ENCODE measurements around the gene SLITRK6. TPM values are rescaled to one million over a fixed set of nuclear protein-coding genes. Genes with fewer than 3 reads are reported as not detected.
"Not testable (repeated sequence)": the region's sequence is repeated elsewhere in the genome, so short reads cannot be mapped to it uniquely, and the experiment has no call there.

Gene SLITRK6
- polyA plus RNA-seq, 1 experiment, result 24.2 TPM

GRCh38 chr13:85772367-85772766, 26.9 kb downstream of the SLITRK6 start:
- CTCF ChIA-PET, result interaction anchor here (0.5 kb wide), 1 partner anchor 90 kb away, joined by 3 read pairs; no protein-coding TSS in a partner anchor

GRCh38 chr13:85771856-85772255, 27.4 kb downstream of the SLITRK6 start:
- H3K4me3 ChIP-seq (ENCODE audit: low read depth, low read length), result no peak overlapping the region
- no peak overlapping the region for H3K27ac ChIP-seq (ENCODE audit: low read depth, low read length)
- POLR2A ChIA-PET, result no interaction called here

More at GRCh38 chr13:85772367-85772766, 26.9 kb downstream of the SLITRK6 start:
- no peaks in the 10 kb centered on the region for H3K9me3 ChIP-seq (ENCODE audit: control insufficient read depth, insufficient read depth, low read length)
- DNase-seq (ENCODE audit: low read depth, low spot score), result no peak
- POLR2A ChIA-PET, result no interaction called here
- H3K27ac ChIP-seq (ENCODE audit: low read depth, low read length), result no peak overlapping the region
- no peak for TF ChIP-seq CTCF (IDR thresholded peaks at IDR 0.05; ENCODE audit: low read depth, low read length)
- H3K4me3 ChIP-seq (ENCODE audit: low read depth, low read length), result no peak overlapping the region
- H3K27me3 ChIP-seq (ENCODE audit: control insufficient read depth, insufficient read depth, low read length), result no peaks in the 10 kb centered on the region

GRCh38 chr13:85768946-85769345, 30.3 kb downstream of the SLITRK6 start:
- ChIA-PET POLR2A (no interaction called here), CTCF (no interaction called here)
- H3K27ac ChIP-seq (ENCODE audit: low read depth, low read length), result no peak overlapping the region
- no peak overlapping the region for H3K4me3 ChIP-seq (ENCODE audit: low read depth, low read length)
- H3K27me3 ChIP-seq (ENCODE audit: control insufficient read depth, insufficient read depth, low read length), result no peaks in the 10 kb centered on the region
- DNase-seq (ENCODE audit: low read depth, low spot score), result no peak
- no peak for TF ChIP-seq CTCF (IDR thresholded peaks at IDR 0.05; ENCODE audit: low read depth, low read length)
- no peaks in the 10 kb centered on the region for H3K9me3 ChIP-seq (ENCODE audit: control insufficient read depth, insufficient read depth, low read length)

More at GRCh38 chr13:85771856-85772255, 27.4 kb downstream of the SLITRK6 start:
- TF ChIP-seq CTCF (IDR thresholded peaks at IDR 0.05; ENCODE audit: low read depth, low read length), result no peak
- DNase-seq (ENCODE audit: low read depth, low spot score), result no peak
- Histone ChIP-seq H3K9me3 (ENCODE audit: control insufficient read depth, insufficient read depth, low read length) (no peaks in the 10 kb centered on the region), H3K27me3 (ENCODE audit: control insufficient read depth, insufficient read depth, low read length) (no peaks in the 10 kb centered on the region)
- CTCF ChIA-PET, result interaction anchor here (0.5 kb wide), 1 partner anchor 89 kb away, joined by 3 read pairs; no protein-coding TSS in a partner anchor

- ChIA-PET CTCF (no interaction called here), POLR2A (no interaction called here)
- H3K27ac ChIP-seq (ENCODE audit: low read depth, low read length), result no peak overlapping the region
- H3K9me3 ChIP-seq (ENCODE audit: control insufficient read depth, insufficient read depth, low read length), result no peaks in the 10 kb centered on the region
- no peak for TF ChIP-seq CTCF (IDR thresholded peaks at IDR 0.05; ENCODE audit: low read depth, low read length)
- no peaks in the 10 kb centered on the region for H3K27me3 ChIP-seq (ENCODE audit: control insufficient read depth, insufficient read depth, low read length)
- no peak overlapping the region for H3K4me3 ChIP-seq (ENCODE audit: low read depth, low read length)
- DNase-seq (ENCODE audit: low read depth, low spot score), result no peak
Observed at GRCh38 chr13:85755123-85755522, 44.1 kb downstream of the SLITRK6 start.

GRCh38 chr13:85743201-85743770, 55.9 kb downstream of the SLITRK6 start:
- H3K4me3 ChIP-seq (ENCODE audit: low read depth, low read length); CTCF ChIA-PET; H3K27me3 ChIP-seq (ENCODE audit: control insufficient read depth, insufficient read depth, low read length); DNase-seq (ENCODE audit: low read depth, low spot score); H3K9me3 ChIP-seq (ENCODE audit: control insufficient read depth, insufficient read depth, low read length); POLR2A ChIA-PET; H3K27ac ChIP-seq (ENCODE audit: low read depth, low read length): not testable (repeated sequence)

Data from AG04450 (cell line).